GM19099 (cell line): Measurements from ENCODE around the gene MYLIP.

Experiments used
- POLR2A ChIP-seq: IDR thresholded peaks from 3 replicates; pipeline ENCODE4 v1.6.1; 2011; ENCODE audit warnings: low read depth; ENCODE audit not compliant: insufficient read length; ENCODE audit errors: extremely low read depth

The MYLIP gene

GRCh38 chr6:16168121-16168520 lies 39.2 kb downstream of the MYLIP start:
- TF ChIP-seq POLR2A = no peak

GRCh38 chr6:16168858-16169257 lies 40.0 kb downstream of the MYLIP start:
- no peak for TF ChIP-seq POLR2A

GRCh38 chr6:16171400-16171799 lies 42.5 kb downstream of the MYLIP start:
- TF ChIP-seq POLR2A = no peak

DNA sequence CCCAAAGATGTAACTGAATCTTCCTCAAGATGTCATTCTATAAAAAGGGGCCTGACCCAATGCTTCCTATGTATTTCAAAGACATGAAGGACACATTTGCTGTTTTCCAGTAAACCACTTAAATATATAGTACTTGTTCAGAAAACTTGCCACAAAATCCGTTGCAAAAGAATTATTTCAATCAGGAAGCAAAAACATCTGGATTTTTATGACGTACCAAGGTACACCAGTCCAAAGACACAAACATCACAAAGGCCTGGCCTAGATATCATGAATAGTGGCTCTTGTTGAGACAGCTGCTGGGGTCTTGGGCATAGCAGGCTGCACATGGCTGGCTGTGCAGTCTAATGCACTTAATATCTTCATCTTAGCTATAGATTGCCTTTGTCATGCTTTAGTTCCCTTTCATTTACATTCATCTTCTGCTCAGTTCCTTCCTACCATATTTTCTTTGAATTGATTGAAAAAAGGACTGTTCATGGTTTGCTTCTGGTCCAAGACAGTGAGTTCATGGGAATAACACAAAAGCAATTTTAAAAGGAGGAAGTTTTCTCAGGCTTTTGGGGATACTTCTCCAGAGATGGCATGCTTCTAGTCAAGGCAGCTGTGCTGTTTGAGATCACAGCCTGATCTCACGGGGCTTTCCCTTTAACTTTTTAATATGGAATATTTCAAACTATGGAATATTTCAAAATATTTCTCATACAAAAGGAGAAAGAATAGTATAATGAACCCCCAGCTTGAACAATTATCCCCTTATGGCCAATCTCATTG lies 44.5 kb downstream of the MYLIP start:
- no peak for TF ChIP-seq POLR2A

DNA sequence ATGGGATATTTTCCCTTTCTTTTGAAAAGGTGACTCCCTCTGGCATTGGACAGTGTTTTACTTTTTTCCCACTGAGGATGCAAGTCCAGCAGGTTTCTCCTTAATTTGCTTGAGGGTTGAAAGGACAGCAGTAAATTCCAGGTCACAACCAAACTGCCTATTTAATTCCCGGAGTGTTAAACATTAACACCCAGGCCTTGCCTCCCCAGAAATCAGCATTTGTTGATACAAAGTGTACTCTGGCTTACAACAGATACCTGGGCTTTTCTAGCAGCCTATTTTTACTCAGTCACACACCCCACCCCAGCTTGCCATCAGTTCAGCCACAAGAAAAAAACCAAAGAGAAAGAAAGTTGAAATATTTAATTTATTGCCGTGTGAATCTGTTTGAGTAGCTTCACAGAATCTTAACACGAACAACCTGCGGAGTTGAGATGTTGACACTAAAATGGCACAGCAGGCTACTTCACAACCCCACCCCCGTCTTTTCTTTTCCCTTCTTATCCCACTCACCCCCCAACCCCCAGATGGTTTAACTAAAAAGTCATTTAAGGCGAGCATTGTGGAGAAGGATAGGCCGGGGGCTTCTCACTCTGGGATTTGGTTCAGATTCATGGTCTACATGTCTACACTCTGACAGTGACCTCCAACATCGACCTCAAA lies 45.7 kb downstream of the MYLIP start:
- no peak for TF ChIP-seq POLR2A

DNA sequence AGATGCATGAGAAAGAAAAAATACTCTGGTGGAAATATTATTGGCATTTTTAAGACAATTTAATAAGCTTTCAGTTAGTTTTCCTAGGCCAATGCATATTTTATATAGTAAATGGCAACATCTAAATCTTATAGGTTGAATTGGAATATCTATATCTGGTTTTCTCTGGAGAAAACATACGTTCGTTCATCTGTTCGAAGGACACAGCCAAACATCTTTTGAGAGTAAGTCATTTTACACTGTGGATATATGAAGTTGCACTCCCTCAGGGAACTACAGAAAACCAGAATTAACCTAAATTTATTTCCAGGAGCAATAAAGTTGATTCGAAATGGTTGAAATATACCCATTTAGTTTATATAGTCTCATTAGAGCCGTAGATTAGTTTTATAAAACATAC lies 49.0 kb downstream of the MYLIP start:
- TF ChIP-seq POLR2A = no peak

GRCh38 chr6:16178351-16178750 lies 49.5 kb downstream of the MYLIP start:
- no peak for TF ChIP-seq POLR2A

DNA sequence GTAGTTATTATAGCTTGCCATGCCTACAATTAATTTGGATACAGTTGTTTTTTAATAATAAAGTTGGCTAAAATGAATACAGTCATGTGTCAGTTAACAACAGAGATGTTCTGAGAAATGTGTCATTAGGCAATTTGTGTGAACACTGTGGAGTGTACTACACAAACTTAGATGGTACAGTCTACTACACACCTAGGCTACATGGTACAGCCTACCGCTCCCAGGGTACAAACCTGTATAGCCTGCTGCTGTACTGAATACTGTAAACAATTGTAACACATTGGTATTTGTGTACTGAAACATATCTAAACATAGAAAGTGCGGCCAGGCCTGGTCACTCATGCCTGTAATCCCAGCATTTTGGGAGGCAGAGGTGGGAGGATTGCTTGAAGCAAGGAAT lies 50.2 kb downstream of the MYLIP start:
- TF ChIP-seq POLR2A = no peak

- TF ChIP-seq POLR2A = no peak
Observed at GRCh38 chr6:16179970-16180431, 51.1 kb downstream of the MYLIP start.

DNA sequence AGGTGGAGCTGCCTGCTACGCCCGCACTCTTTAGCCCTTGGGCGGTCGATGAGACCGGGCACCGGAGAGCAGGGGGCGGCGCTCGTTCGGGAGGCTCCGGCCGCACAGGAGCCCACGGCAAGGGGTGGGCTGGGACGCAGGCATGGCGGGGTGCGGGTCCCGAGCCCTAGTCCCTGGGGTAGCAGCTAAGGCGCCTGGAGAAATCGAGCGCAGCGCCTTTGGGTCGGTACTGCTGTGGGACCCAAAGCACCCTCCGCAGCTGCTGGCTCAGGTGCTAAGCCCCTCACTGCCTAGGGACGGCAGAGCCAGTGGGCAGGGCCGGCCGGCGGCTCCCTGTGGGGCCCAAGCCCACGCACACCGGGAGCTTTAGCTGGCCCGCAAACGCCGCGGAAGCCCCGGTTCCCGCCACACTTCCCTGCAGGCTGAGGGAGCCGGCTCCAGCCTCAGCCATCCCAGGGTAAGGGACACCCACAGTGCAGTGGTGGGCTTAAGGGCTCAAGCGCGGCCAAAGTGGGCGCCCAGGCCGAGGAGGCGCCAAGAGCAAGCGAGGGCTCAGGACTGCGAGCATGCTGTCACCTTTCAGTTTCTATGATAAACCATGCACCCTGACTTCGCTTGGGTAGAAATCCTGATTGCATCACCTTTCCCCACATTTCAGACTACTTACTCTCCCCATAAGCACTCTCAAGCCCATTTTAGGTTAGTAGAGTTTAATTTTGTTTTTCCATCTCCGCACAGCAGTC lies 52.0 kb downstream of the MYLIP start:
- no peak for TF ChIP-seq POLR2A

DNA sequence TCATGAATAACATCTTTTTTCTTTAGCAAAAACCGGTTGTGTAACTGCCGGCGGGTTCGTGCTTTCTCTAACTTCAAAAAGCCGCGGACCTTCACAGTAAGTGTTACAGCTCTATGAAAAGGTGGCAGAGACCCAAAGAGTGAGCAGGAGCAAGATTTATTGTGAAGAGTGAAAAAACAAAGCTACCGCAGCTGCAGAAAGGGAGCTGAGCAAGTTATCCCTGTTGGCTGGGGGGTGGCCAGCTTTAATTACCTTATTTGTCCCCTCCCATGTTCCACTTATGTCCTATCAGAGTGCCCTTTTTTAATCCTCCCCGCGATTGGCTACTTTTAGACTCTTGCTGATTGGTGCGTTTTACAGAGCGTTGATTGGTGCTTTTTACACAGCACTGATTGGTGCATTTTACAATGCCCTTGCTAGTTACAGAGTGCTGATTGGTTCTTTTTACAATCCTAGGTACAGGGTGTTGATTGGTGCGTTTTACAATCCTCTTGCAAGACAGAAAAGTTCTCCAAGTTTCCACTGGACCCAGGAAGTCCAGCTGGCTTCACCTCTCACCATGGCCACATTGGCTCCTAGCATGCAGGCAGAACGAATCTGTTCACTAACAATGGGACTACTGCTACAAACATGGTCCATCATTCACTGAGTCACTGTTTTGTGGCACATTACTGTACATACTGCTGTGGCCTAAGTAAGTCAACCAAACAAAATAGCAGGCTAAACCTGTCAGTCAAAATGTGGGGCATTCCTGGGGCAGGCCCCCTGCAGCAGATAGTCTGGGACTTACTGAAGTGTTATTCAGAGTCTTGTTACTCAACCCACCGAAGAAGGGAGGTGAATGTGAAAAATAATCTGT lies 52.8 kb downstream of the MYLIP start:
- TF ChIP-seq POLR2A = no peak

DNA sequence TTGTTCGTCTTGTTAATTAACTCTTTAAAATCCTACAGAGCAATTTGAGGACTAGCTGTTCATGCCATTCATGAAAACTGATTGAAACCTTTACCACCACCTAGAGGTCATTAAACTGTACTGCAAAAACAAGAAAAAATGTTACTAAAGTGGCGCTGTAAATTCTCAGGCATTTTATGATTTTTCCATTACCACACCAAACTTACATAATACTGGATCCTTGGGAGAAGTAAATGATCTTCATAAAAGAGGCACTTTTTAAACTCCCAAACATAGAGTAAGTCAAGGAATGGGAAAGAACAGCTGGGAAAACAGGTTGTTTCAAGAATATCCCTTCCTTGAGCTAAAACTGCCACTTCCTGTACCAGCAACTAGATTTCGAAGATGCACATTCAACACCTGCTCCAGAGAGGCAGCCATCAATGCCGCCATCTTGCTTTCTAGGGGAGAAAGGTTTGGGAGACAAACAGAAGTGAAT lies 54.3 kb downstream of the MYLIP start:
- no peak for TF ChIP-seq POLR2A

DNA sequence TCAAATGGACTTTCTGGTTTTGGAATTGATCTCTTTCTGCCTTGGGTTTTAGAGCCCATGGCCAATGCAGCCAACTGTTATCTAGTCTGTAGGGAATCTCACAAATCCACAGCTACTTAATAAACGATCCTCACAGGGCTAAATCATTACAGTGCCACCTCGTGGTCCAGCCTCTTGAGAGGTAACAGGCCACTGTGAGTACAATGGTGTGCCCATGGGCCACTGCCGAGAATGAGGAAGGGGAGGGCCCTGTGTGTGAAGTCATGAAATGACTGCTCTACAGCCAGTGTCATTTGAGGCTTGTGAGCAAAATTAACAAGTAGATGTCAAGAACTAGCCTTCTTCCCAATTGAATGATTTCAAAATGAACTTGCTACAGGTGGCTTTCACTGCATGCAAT lies 55.2 kb downstream of the MYLIP start:
- TF ChIP-seq POLR2A = no peak

DNA sequence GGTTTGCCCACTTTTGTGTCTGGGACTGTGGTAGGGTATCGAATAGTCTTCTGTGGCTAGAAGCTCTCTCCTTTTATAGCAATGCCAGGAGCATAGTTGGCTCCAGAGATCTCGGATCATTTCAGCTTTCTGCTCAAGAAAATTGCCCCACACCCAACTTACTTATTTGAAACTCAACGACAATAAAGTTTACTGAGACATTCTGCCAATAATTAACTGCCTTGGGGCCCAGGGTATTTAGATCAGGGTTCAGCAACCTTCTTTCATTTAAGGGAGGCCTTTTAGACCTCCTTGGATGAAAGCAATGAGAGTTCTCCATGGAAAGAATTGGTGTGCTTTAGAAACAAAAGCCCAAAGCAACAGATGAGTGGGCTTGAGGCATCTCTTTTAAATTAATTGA lies 55.7 kb downstream of the MYLIP start:
- no peak for TF ChIP-seq POLR2A

DNA sequence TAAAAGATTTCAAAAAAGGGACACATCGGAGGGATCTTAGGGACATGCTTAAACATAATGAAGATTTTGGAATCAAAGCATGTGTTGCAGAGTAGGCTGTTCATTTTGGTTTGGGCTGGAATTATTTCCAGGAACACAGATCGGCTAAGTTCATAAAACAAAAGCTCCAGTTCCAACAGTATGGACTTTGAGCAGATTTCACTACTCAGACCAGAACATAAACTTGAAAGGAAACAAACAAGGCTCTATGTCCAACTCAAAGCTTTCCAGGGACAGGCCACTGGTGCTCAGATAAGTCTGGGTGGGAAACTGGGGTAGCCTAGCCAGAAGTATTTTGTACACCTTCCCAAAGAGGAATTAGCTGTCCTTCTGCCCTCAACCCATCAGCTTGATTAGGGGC lies 58.3 kb downstream of the MYLIP start:
- TF ChIP-seq POLR2A = no peak
